ENCODE data around the gene NBAS. TPM values are rescaled to one million over a fixed set of nuclear protein-coding genes. Genes with fewer than 3 reads are reported as not detected.
"Not testable (repeated sequence)": the region's sequence is repeated elsewhere in the genome, so short reads cannot be mapped to it uniquely, and the experiment has no call there.

The NBAS gene
- total RNA-seq, 1 experiment from 2014 or later: 30.4 TPM

- Histone ChIP-seq H3K36me3 (ENCODE audit: insufficient read depth, low read length) (no peaks in the 10 kb centered on the region), H3K9ac (ENCODE audit: low read length) (no peak overlapping the region), H3K4me3 (ENCODE audit: low read length) (no peak overlapping the region), H2AFZ (ENCODE audit: low read length) (no peak overlapping the region), H3K79me2 (ENCODE audit: low read length) (no peaks in the 10 kb centered on the region), H3K9me3 (ENCODE audit: low read length) (no peaks in the 10 kb centered on the region), H3K9me2 (replicated peaks; ENCODE audit: insufficient read depth, low read length) (no peaks in the 10 kb centered on the region), H3K27me3 (ENCODE audit: low read length) (no peaks in the 10 kb centered on the region), H3K4me2 (ENCODE audit: low read depth, low read length, poor library complexity, severe bottlenecking) (no peak overlapping the region), H3K27ac (ENCODE audit: low read length) (no peak overlapping the region), H4K20me1 (ENCODE audit: insufficient read depth, low read depth, low read length) (no peaks in the 10 kb centered on the region), H3K4me1 (ENCODE audit: low read length) (no peaks in the 10 kb centered on the region)
- no peak for DNase-seq
These were observed 148.4 kb downstream of the NBAS start for GRCh38 chr2:15412779-15413178.

GRCh38 chr2:15412309-15412708 is 148.8 kb downstream of the NBAS start:
- Histone ChIP-seq H3K9me2 (replicated peaks; ENCODE audit: insufficient read depth, low read length) (no peaks in the 10 kb centered on the region), H3K4me1 (ENCODE audit: low read length) (no peaks in the 10 kb centered on the region), H3K4me3 (ENCODE audit: low read length) (no peak overlapping the region), H3K4me2 (ENCODE audit: low read depth, low read length, poor library complexity, severe bottlenecking) (no peak overlapping the region), H3K36me3 (ENCODE audit: insufficient read depth, low read length) (no peaks in the 10 kb centered on the region), H4K20me1 (ENCODE audit: insufficient read depth, low read depth, low read length) (no peaks in the 10 kb centered on the region), H3K9ac (ENCODE audit: low read length) (no peak overlapping the region), H3K27ac (ENCODE audit: low read length) (no peak overlapping the region), H3K27me3 (ENCODE audit: low read length) (no peaks in the 10 kb centered on the region), H3K9me3 (ENCODE audit: low read length) (no peaks in the 10 kb centered on the region), H2AFZ (ENCODE audit: low read length) (no peak overlapping the region), H3K79me2 (ENCODE audit: low read length) (no peaks in the 10 kb centered on the region)
- DNase-seq: no peak

GRCh38 chr2:15410884-15411283 is 150.2 kb downstream of the NBAS start:
- no peaks in the 10 kb centered on the region for H3K9me3 ChIP-seq (ENCODE audit: low read length)
- no peak overlapping the region for H3K9ac ChIP-seq (ENCODE audit: low read length)
- no peaks in the 10 kb centered on the region for H3K9me2 ChIP-seq (replicated peaks; ENCODE audit: insufficient read depth, low read length)
- H3K27me3 ChIP-seq (ENCODE audit: low read length): no peaks in the 10 kb centered on the region
- H3K4me1 ChIP-seq (ENCODE audit: low read length): no peaks in the 10 kb centered on the region
- no peaks in the 10 kb centered on the region for H4K20me1 ChIP-seq (ENCODE audit: insufficient read depth, low read depth, low read length)
- H3K4me2 ChIP-seq (ENCODE audit: low read depth, low read length, poor library complexity, severe bottlenecking): no peak overlapping the region
- H3K27ac ChIP-seq (ENCODE audit: low read length): no peak overlapping the region
- H2AFZ ChIP-seq (ENCODE audit: low read length): no peak overlapping the region
- no peak for DNase-seq
- H3K79me2 ChIP-seq (ENCODE audit: low read length): no peaks in the 10 kb centered on the region
- no peak overlapping the region for H3K4me3 ChIP-seq (ENCODE audit: low read length)
- no peaks in the 10 kb centered on the region for H3K36me3 ChIP-seq (ENCODE audit: insufficient read depth, low read length)

- Histone ChIP-seq H4K20me1 (ENCODE audit: insufficient read depth, low read depth, low read length) (no peaks in the 10 kb centered on the region), H3K4me1 (ENCODE audit: low read length) (no peaks in the 10 kb centered on the region), H3K9ac (ENCODE audit: low read length) (no peak overlapping the region), H3K36me3 (ENCODE audit: insufficient read depth, low read length) (no peaks in the 10 kb centered on the region), H3K27ac (ENCODE audit: low read length) (no peak overlapping the region), H3K9me3 (ENCODE audit: low read length) (no peaks in the 10 kb centered on the region), H3K4me3 (ENCODE audit: low read length) (no peak overlapping the region), H3K79me2 (ENCODE audit: low read length) (no peaks in the 10 kb centered on the region), H2AFZ (ENCODE audit: low read length) (no peak overlapping the region), H3K4me2 (ENCODE audit: low read depth, low read length, poor library complexity, severe bottlenecking) (no peak overlapping the region), H3K9me2 (replicated peaks; ENCODE audit: insufficient read depth, low read length) (no peaks in the 10 kb centered on the region), H3K27me3 (ENCODE audit: low read length) (no peaks in the 10 kb centered on the region)
- DNase-seq: no peak
These were observed 152.4 kb downstream of the NBAS start for GRCh38 chr2:15408759-15409158.

GRCh38 chr2:15407666-15408065 is 153.5 kb downstream of the NBAS start:
- H3K9ac ChIP-seq (ENCODE audit: low read length): no peak overlapping the region
- no peak for DNase-seq
- no peak overlapping the region for H3K27ac ChIP-seq (ENCODE audit: low read length)
- no peak overlapping the region for H2AFZ ChIP-seq (ENCODE audit: low read length)
- H3K9me2 ChIP-seq (replicated peaks; ENCODE audit: insufficient read depth, low read length): no peaks in the 10 kb centered on the region
- H3K79me2 ChIP-seq (ENCODE audit: low read length): no peaks in the 10 kb centered on the region
- H3K9me3 ChIP-seq (ENCODE audit: low read length): no peaks in the 10 kb centered on the region
- H3K4me1 ChIP-seq (ENCODE audit: low read length): no peaks in the 10 kb centered on the region
- H3K4me3 ChIP-seq (ENCODE audit: low read length): no peak overlapping the region
- H3K36me3 ChIP-seq (ENCODE audit: insufficient read depth, low read length): no peaks in the 10 kb centered on the region
- H3K4me2 ChIP-seq (ENCODE audit: low read depth, low read length, poor library complexity, severe bottlenecking): no peak overlapping the region
- no peaks in the 10 kb centered on the region for H3K27me3 ChIP-seq (ENCODE audit: low read length)
- H4K20me1 ChIP-seq (ENCODE audit: insufficient read depth, low read depth, low read length): no peaks in the 10 kb centered on the region

- H3K9me3 ChIP-seq (ENCODE audit: low read length); H3K36me3 ChIP-seq (ENCODE audit: insufficient read depth, low read length); H2AFZ ChIP-seq (ENCODE audit: low read length); H3K4me2 ChIP-seq (ENCODE audit: low read depth, low read length, poor library complexity, severe bottlenecking); H3K4me3 ChIP-seq (ENCODE audit: low read length); H3K9ac ChIP-seq (ENCODE audit: low read length); H4K20me1 ChIP-seq (ENCODE audit: insufficient read depth, low read depth, low read length); DNase-seq; H3K27me3 ChIP-seq (ENCODE audit: low read length); H3K27ac ChIP-seq (ENCODE audit: low read length); H3K79me2 ChIP-seq (ENCODE audit: low read length); H3K9me2 ChIP-seq (replicated peaks; ENCODE audit: insufficient read depth, low read length): not testable (repeated sequence)
- peaks cover 14% of the 10 kb centered on the region for H3K4me1 ChIP-seq (ENCODE audit: low read length)
These were observed 156.6 kb downstream of the NBAS start for GRCh38 chr2:15404511-15404910.

- H3K9me2 ChIP-seq (replicated peaks; ENCODE audit: insufficient read depth, low read length): no peaks in the 10 kb centered on the region
- no peak for DNase-seq
These were observed 160.8 kb downstream of the NBAS start for GRCh38 chr2:15400240-15400826.

GRCh38 chr2:15399241-15399640 is 161.9 kb downstream of the NBAS start:
- H3K27ac ChIP-seq (ENCODE audit: low read length): no peak overlapping the region
- no peaks in the 10 kb centered on the region for H3K27me3 ChIP-seq (ENCODE audit: low read length)

More at GRCh38 chr2:15400240-15400826, 160.8 kb downstream of the NBAS start:
- Histone ChIP-seq H3K9ac (ENCODE audit: low read length) (no peak overlapping the region), H3K4me2 (ENCODE audit: low read depth, low read length, poor library complexity, severe bottlenecking) (no peak overlapping the region), H3K9me3 (ENCODE audit: low read length) (no peaks in the 10 kb centered on the region), H3K36me3 (ENCODE audit: insufficient read depth, low read length) (no peaks in the 10 kb centered on the region), H3K27me3 (ENCODE audit: low read length) (no peaks in the 10 kb centered on the region), H3K4me3 (ENCODE audit: low read length) (no peak overlapping the region), H3K79me2 (ENCODE audit: low read length) (no peaks in the 10 kb centered on the region), H4K20me1 (ENCODE audit: insufficient read depth, low read depth, low read length) (no peaks in the 10 kb centered on the region), H3K4me1 (ENCODE audit: low read length) (peaks cover 19% of the 10 kb centered on the region), H2AFZ (ENCODE audit: low read length) (no peak overlapping the region), H3K27ac (ENCODE audit: low read length) (no peak overlapping the region)

GRCh38 chr2:15391751-15392150 is 169.4 kb downstream of the NBAS start:
- no peak overlapping the region for H3K9ac ChIP-seq (ENCODE audit: low read length)
- H3K36me3 ChIP-seq (ENCODE audit: insufficient read depth, low read length): no peaks in the 10 kb centered on the region
- DNase-seq: no peak
- no peak overlapping the region for H3K4me3 ChIP-seq (ENCODE audit: low read length)
- no peaks in the 10 kb centered on the region for H3K27me3 ChIP-seq (ENCODE audit: low read length)
- no peaks in the 10 kb centered on the region for H3K9me2 ChIP-seq (replicated peaks; ENCODE audit: insufficient read depth, low read length)
- H3K79me2 ChIP-seq (ENCODE audit: low read length): no peaks in the 10 kb centered on the region
- H3K4me2 ChIP-seq (ENCODE audit: low read depth, low read length, poor library complexity, severe bottlenecking): no peak overlapping the region
- H3K27ac ChIP-seq (ENCODE audit: low read length): no peak overlapping the region
- no peaks in the 10 kb centered on the region for H3K9me3 ChIP-seq (ENCODE audit: low read length)
- H3K4me1 ChIP-seq (ENCODE audit: low read length): peaks cover 9% of the 10 kb centered on the region
- no peaks in the 10 kb centered on the region for H4K20me1 ChIP-seq (ENCODE audit: insufficient read depth, low read depth, low read length)
- no peak overlapping the region for H2AFZ ChIP-seq (ENCODE audit: low read length)

More at GRCh38 chr2:15399241-15399640, 161.9 kb downstream of the NBAS start:
- no peak overlapping the region for H3K9ac ChIP-seq (ENCODE audit: low read length)
- DNase-seq: no peak
- no peak overlapping the region for H2AFZ ChIP-seq (ENCODE audit: low read length)
- H4K20me1 ChIP-seq (ENCODE audit: insufficient read depth, low read depth, low read length): no peaks in the 10 kb centered on the region
- H3K4me2 ChIP-seq (ENCODE audit: low read depth, low read length, poor library complexity, severe bottlenecking): no peak overlapping the region
- H3K9me2 ChIP-seq (replicated peaks; ENCODE audit: insufficient read depth, low read length): no peaks in the 10 kb centered on the region
- no peak overlapping the region for H3K4me3 ChIP-seq (ENCODE audit: low read length)
- no peaks in the 10 kb centered on the region for H3K36me3 ChIP-seq (ENCODE audit: insufficient read depth, low read length)
- peaks cover 19% of the 10 kb centered on the region for H3K4me1 ChIP-seq (ENCODE audit: low read length)
- H3K79me2 ChIP-seq (ENCODE audit: low read length): no peaks in the 10 kb centered on the region
- no peaks in the 10 kb centered on the region for H3K9me3 ChIP-seq (ENCODE audit: low read length)

Data from Karpas-422 (cell line).